GM04503 (cell line): ENCODE results near the gene TADA3.

ENCODE experiments used
- DNase-seq: peaks from one replicate; pipeline ENCODE4 v3.0.0-alpha.2; 2012; ENCODE audit warnings: low read depth

The TADA3 gene

DNA sequence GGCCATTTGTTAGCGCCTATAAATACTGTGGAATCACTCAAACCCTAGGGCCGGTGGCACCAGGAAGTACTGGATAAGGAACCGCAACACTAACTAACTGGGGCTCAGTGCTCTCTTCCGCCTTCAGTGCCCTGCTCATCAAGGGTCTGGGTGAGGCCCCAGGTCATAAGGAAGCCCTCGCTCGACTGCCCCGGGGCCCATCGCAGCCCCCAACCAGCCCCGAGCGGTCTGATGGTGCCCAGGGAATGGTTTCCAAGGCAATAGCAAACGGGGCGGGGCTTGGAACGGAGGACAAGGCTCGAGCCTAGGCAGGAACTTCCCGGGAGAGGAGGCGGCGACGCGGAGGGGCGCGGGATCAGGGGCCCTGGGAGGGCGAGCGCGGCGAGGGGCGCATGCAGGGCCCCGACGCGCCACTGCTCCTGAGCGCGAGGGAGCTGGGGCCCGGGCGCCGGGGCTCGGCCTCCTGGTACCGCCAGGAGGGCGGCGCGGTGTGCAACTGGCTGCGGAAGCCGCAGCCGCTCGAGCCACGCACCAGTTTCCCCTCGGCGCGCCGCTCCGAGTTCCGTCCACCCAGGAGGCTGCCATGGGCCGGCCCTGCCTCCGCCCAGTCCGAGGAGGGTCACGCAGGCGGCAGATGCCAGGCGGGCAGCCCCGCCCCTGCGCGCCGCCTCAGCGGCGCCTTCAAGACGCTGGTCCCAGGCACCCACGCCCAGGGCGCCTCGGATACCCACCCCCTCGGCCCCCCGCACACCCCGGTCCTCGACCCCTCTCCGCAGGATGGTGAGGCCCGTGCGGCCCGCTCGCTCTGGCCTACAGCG, 17.6 kb upstream of the TADA3 start, which contains the start of gene TTLL3:
TSS of gene TTLL3 (plus strand) at position 648 of the 818 bp plus-strand sequence. CDS start 400 bp downstream, outside the sequence.
- no peak for DNase-seq

DNA sequence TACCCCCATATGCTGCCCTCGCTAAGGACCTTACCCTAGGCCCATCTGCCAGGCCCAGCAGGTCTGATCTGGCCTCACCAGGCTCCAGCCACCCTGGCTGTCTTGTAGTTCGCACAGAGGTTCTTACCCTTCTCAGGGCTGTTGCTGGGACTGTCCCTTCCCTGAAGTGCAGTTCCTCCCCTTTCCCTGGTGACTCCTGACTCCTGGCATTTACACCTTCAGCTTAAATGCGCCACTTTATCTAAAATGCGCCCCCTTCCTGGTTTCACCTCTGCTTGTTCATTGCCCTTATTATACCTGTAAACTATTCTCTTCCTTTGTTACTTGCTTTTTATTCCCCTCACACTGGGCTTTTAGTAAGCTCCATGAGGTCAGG, 17.0 kb upstream of the TADA3 start:
- no peak for DNase-seq

DNA sequence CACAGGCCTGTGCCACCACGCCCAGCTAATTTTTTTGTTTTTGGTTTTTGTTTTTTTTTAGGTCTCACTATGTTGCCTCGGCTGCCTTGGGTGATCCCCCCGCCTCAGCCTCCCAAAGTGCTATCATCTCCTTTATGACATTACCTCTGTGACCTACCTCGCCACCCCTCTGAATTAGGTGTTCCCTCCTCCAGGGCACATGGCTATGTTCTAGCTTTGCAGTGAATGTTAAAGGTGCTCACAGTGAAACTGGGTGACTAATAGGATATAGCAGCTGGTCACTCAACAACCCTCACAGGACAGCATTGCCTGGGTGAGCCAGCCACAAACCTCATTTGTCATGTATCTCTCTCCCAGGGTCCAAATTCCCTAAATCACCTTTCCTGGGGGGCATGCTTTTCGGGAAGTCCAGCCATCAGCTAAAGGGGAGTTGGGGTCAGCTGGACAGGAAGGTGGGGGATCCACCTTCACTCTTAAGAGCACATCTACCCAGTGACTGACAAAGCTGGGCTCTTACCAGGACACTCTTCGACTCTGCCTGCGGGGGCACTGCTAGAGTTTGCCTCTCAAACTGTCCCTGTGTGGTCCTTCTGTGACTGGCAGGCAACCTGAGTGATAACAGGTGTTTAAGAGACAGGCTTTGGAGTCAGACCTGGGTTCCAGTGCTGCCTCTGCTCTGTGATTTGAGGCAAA, 16.2 kb upstream of the TADA3 start:
- DNase-seq = no peak

DNA sequence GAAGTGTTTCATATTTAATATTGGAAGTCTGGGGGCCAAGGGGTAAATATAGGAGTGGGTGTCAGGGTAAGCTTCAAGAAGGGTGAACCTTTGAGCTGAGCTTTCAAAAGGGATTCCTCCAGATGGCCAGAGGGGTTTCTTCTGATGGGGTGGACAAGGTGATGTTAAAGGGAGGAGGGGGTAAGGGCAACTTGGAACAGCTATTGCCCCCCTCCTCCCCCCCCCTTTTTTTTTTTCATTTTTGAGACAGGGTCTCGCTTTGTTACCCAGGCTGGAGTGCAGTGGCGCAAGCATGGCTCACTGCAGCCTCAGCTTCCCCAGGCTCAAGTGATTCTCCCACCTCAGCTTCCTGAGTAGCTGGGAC, 15.7 kb upstream of the TADA3 start:
- no peak for DNase-seq

DNA sequence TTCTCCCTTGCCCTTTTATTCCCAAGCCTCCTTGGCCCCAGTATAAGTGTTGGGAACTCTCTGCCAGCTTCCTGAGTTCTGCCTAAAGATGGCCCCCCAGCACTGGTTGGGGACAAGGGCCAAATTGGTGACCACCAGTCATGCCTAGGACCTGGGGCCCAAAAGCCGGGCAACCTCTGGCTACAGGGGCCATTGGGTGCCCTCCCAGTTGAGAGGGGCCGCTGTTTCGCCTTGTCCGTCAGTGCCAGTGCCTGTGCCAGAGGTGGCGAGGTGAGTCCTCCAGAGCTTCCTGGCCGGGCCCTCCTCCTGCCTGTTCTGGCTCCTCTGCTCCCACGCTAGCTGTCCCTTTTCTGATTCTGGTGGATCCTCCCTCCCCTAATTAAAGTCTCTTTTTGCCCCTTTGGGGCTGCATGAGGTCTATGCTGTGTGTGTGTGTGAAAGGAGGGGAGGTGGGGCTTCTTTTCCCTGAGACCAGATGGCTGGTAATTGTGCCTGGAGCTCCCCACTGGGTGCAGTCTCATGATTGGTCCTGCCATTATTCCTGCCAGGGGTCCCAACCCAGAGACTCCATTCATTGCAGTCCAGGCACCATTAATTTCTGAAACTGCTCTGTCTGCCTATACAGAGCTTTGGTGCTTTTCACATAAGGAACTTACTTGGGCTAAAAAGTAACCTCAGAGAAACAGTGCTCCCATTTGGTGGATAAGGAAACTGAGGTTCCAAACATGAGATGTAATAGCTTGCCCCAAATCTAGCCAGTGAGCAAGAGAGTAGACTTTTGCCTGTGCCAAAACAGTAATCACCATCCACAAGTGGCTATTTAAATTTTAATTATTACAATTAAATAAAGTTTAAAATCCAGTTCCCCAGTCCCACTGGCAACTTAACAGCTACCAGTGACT, 14.7 kb upstream of the TADA3 start:
- no peak for DNase-seq

DNA sequence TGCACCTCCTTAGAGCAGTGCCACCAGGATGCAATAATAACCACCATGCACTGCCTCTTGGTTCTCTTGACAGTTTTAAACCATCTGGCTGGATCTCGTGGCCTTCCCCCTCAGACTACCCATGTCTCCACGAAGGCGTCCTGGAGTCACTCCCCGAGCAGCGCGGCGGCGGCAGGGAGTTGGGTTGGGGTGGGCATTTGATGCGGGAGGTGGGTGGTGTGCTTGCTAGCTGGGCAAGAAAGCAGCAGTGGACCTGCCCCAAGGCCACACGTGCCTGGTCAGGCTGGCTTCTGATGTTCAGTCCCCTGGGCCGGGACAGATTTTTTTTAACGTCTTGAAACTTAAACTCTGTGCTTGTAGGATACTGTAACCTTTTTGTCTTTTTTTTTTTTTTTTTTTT, 13.9 kb upstream of the TADA3 start:
- DNase-seq = no peak

DNA sequence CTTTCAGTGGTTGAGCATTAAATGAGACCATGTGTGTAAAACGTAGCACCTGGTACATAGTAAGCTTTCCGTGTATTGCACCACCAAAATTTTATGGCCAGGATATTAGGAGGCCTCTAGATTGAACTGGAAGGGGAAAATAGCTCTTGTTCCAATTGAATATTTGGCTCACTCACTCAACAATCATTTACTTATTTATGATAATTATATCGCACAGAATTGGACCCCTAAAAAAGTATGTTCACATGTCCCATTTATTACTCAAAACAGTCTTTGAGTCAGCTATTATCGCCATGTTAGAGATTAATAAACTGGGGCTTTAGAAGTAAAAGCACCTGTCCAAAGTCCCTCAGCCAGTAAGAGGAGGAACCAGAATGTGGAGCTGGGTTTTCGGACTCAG, 12.7 kb upstream of the TADA3 start:
- DNase-seq = no peak

DNA sequence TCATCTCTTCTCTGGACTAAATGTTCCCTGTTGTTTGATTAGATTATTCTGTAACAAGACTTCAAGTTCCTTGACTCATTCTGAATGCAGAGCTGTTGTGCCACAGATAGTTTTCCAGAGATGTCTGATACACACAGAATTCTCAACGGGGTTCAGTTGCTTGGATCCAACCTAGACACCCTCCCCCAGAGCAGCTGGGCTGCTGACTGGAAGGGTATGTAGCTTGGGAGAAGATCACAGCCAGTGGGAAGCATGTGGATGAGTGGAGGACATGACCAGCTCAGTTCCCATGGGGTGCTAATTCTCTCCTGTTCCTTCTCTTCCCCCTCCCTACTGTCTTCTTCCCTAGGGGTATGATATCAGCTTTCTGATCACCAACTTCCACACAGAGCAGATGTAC, 11.2 kb upstream of the TADA3 start:
- DNase-seq = no peak

DNA sequence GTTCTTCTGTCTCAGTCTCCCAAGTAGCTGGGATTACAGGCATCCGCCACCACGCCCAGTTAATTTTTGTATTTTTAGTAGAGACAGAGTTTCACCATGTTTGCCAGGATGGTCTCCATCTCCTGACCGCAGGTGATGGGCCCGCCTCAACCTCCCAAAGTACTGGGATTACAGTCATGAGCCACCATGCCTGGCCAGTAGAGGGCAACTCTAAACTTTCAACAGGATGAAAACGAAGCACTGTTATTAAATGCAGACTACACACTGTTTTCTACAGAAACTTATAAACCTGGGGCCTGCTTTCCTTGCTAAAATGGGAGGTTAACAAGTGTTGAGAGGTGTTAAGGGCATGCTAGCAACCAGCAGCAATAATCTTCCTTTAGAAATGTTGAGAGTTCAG, 8.3 kb upstream of the TADA3 start:
- no peak for DNase-seq

DNA sequence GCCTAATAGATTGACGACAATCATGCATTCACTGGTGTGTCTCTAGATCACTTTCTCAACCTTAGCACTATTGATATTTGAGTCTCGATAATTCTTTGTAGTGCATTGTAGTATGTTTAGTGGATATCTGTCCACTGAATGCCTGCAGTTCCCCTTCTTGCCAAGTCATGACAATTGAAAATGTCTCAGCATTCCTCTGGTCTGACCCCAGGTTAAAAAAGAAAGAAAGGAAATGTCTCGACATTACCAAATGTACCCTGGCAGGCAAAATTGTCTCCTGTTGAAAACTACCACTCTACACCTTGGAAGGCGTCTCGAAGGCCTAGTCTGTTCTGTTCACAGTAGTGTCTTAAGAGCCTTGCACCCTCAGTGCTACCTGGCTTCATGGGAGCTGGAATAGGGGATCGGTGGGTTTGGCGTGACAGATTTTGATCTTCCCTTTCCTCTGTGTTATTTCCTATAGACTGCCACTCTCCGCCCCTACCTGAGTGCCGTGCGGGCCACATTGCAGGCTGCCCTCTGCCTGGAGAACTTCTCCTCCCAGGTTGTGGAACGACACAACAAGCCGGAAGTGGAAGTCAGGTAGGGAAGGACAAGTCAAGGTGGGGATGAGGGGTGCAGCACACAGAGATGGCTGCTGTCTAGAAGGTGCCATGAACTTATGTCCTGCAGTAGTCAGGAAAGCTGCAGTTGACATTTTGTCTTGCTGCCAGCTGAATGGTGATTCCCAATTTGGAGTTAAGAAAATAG, 5.1 kb upstream of the TADA3 start:
- DNase-seq = no peak

DNA sequence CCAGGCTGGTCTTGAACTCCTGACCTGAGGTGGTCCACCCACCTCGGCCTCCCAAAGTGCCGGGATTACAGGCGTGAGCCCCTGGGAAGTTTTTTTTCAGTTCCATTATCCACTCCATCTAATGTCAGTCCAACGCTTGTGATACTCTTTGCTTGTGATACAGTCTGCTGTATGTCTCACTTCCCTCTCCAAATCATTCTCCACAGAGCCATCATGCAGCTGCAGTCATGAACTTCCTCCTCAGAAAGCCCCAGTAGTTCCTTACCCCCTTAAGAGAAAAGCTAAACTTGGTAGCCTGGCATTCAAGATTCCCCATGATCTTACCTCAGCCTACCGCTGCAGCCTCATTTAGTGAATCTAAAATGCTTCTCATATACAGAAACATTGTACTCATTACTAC, 2.9 kb upstream of the TADA3 start:
- no peak for DNase-seq

DNA sequence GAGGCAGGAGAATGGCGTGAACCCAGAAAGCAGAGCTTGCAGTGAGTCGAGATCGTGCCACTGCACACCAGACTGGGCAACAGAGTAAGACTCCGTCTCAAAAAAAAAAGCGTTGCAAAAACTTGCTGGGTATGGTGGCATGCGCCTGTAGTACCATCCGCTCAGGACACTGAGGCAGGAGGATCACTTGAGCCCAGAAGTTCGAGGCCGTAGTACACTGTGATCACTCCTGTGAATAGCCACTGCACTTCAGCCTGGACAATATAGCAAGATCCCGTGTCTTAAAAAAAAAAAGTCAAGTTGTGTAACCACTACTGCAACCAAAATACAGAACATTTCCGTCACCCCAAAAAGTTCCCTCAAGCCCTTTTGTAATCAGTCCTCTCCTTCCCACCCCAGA, 2.1 kb upstream of the TADA3 start:
- no peak for DNase-seq

DNA sequence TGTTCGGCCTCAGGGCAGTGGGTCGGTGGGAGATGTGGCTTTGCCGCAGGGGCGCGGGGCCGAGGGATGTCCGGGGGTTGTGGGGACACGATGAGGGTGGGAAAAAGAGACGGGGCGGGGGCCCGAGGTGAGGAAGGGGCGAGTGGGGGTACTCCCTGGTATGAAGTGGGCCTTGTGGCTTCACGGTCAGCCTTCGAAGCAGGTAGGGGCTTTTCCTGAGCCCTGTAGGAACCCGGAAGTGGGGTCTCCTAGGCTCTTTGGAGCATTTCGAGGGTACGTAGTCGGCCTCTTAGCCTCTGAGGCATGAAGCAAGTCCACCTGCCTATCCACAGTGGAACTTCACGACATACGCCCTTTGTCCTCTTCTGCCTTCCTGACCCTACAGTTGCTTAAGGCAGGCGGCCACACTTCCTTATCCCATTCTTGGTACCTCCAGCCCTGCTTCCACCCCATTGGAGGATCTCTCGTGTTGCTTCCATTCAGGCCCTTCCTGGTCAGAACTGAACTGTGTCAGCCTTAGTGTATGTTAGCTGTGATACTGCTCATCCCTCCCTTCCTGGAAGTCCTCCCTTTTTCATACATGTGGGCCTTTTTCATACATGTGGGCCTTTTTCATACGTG, 998 bp upstream of the TADA3 start:
- no peak for DNase-seq

DNA sequence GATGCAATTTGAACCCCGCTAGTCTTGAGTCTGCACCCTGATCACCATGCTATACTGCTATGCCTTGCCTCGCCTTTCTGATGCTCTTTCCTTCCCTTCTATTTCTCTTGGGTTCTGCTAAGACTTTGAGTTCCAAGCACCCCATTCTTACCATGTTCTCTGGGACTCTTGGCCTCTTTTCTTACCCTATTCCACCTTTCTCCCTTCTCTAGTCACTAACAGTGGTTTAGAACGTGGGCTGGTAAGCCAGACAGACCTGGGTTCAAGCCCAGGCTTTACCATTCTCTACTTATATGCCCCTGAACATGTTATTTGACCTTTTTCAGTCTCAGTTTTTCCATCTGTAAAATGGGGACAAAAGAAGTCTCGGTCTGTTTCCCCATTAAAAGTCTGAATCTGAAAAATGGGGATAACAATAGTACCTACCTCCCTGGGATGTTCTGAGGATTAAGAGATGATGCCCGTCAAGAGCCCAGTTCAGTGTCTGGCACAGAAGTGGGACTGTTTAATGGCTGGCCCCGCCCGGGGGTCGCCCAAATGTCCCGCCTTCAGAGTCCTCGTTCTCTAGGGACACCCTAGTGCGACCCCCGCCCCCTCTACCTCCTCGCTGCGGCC, 376 bp downstream of the TADA3 start:
- DNase-seq = no peak

DNA sequence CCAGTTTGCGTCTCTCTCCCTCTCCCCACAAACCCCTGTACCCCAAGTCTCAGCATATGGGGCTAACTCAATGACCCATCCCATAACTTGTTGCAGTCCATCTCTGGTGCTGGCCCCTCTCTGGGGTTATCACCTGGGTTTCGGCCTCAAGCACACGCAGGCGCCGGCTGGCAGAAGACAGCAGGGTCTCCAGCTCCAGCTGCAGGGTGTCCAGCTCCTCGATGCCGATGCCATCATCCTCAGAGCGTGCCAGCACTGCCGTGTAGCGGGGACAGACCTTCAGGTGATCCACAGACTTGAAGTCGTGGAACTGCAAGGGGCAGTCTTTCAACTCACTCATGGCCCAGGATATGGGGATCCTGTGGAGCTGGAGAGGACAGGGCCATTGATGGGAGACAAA, 1.1 kb downstream of the TADA3 start:
- DNase-seq = no peak

DNA sequence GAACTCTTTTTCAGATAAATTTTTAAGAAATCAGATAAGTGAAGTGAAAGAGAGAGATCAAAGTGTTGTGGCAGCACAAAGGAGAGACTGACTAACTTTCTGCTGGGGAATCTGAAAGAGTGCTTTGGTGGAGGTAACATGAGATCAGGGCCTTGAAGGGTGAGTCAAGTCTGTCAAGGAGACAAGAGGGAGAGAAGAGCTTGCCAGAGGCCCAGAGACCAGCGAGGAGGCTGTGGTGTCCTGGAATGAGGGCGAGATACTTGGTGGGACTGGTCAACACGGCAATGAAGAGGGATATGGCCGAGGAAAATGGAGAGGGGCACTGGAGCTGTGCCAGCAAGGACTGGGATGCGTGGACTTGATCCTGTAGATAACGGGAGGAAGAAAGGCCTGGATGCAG, 4.6 kb downstream of the TADA3 start:
- DNase-seq = no peak

DNA sequence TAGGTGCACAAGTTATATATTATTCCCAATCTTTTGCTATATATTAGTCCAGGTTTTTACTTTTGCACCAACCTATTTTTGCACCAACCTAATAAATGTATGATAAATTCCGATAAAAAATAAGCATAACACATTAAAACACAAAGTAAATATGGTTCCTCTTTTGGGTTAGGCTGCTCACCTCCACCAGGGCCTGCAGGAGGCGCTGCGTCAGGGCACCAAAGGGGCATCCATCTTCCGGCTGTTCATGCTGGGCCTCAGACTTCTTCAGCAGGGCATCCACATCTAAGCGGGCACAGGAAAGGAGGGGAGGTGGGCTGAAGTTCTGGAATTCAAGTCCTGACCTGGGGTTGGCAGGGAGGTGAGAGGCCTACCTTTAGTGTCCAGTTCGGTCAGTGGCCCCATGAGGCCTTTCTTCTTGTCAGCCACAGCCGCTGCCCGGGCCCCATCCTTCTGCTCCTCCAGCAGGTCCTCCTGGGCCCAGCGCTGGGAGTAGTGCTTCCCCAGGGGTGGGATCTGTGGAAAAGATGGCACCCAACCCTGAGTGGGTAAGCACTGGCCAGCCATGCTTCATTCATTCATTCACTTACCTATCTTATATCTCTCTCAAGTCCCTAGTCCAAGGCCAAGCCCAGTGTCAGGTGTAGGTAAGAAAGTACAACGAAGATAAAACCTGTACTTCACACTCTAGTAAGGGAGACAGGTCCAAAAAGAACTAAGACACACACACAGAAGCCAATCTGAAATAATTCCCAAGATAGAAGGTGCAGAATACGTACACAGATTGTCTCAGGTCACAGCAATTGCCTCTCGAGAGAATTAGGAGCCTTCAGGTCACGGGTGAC, 5.2 kb downstream of the TADA3 start:
- DNase-seq = no peak

DNA sequence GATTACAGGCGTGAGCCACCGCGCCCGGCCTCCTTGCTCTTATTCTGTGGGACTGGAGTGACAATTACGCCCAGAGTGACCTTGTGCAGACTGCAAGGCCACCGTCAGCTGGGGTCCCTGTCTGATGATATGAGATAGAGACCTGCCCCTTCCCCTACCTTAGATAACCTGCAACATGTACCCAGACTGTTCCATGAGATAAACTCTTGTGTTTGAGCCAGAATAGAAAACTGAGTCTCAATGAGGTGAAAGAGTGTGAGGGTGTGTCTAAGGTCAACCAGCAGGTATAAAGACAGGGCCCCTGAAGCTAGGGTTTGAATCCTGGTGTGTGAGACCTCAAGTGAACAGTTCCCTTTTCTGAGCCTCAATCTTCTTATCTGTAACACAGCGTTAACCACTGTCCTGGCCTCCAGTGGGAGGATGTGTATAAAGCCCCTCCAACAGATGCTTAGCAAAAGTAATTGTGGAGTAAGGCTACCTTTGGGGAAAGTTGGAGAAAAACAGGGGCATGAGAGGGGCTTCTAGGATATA, 6.0 kb downstream of the TADA3 start:
- no peak for DNase-seq

DNA sequence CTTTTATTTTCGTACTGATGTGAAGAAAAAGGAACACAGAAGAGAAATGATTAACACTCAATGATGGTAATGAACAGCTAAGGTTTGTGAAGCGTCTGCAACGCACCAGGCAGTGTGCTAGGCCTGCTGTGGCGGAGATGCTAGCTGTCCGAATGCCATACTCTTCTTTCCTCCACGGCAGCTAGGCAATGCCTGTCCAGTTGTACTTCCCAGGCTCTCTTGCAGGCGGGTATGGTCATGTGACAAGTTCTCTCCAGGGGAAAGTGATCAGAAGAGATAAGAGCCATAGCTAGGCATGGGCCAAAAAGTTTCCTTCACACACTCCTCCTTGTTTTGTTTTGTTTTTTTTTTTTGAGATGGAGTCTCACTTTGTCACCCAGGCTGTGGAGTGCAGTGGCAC, 6.7 kb downstream of the TADA3 start:
- DNase-seq = no peak

DNA sequence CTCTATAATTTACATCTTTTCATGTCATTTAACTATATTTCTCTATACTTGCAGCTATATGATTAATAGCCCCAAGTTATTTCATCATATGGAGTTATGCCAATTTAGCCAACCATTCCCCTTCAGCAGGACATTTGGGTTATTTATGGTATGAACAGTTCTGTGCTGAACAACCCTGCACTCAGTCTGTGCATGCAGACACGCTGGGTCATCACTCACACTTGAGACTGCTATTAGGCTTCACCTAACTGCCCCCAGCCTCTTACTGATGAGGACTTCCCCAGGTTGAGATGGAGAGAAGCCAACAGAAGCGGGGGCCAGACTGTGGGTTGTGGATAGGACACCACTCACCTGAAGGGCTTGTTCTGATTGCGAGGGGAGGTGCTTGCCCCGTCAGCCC, 7.3 kb downstream of the TADA3 start:
- DNase-seq = no peak
